CD4-positive, alpha-beta T cell (primary cell): ENCODE measurements around the gene ESRRG. TPM values are rescaled to one million over a fixed set of nuclear protein-coding genes. Genes with fewer than 3 reads are reported as not detected.
A peak's percentile ranks its signal among the peaks of the same experiment; 100 is the strongest.

Source experiments
- ATAC-seq: fragments of 200-7000 bp; cut with Tn5 transposase; one replicate; pipeline ENCODE4 v1.10.0; 2022; ENCODE audit warnings: mild to moderate bottlenecking; ENCODE audit not compliant: poor library complexity
- CTCF ChIA-PET: fragments of 350-600 bp; sonication (Branson Sonifier 250); formaldehyde crosslinking; loops from one replicate; lab custom pipeline; 2021; ENCODE audit warnings: antibody characterized with exemption, inconsistent platforms; lab: Charles Lee
- POLR2A ChIA-PET: fragments of 350-600 bp; sonication (Branson Sonifier 250); formaldehyde crosslinking; loops from one replicate; lab custom pipeline; 2021; ENCODE audit warnings: antibody characterized with exemption, inconsistent platforms; lab: Charles Lee
- DNase-seq, 14 experiments: peaks; one replicate each; pipeline ENCODE4 v3.0.0-alpha.2; 2013 to 2020; ENCODE audit warnings: mixed read lengths in 2 of 14
- H3K27ac ChIP-seq, 2 donors: one replicate each; pipeline versions ENCODE4 v1.5.1 to v1.7.0; 2013; ENCODE audit warnings: low read length in 2 of 2, low read depth in 1 of 2, mild to moderate bottlenecking in 1 of 2
- H3K27me3 ChIP-seq, 2 experiments: 1 replicate in 1 of 2; 2 replicates in 1 of 2; pipeline versions ENCODE4 v1.6.1 to v1.7.0; 2013; ENCODE audit warnings: low read length in 2 of 2, control low read depth in 1 of 2, mild to moderate bottlenecking in 1 of 2, moderate library complexity in 1 of 2; ENCODE audit not compliant: insufficient read depth in 2 of 2, control insufficient read depth in 1 of 2
- H3K36me3 ChIP-seq: one replicate; pipeline ENCODE4 v1.6.1; 2013; ENCODE audit warnings: low read length, control low read depth; ENCODE audit not compliant: insufficient read depth
- H3K4me1 ChIP-seq: one replicate; pipeline ENCODE4 v1.6.1; 2013; ENCODE audit warnings: low read length, control low read depth; ENCODE audit not compliant: insufficient read depth
- H3K4me3 ChIP-seq: one replicate; pipeline ENCODE4 v1.5.1; 2013; ENCODE audit warnings: mild to moderate bottlenecking, low read length, moderate library complexity
- H3K9me3 ChIP-seq, 2 experiments: 1 replicate in 1 of 2; 2 replicates in 1 of 2; pipeline versions ENCODE4 v1.6.1 to v1.7.0; 2013; ENCODE audit warnings: low read length in 2 of 2, mild to moderate bottlenecking in 2 of 2, control low read depth in 1 of 2, moderate library complexity in 1 of 2; ENCODE audit not compliant: control insufficient read depth in 1 of 2, insufficient read depth in 1 of 2
- H3K27ac Mint-ChIP-seq: one replicate; pipeline ENCODE4 v1.8.0; 2020; ENCODE audit warnings: mixed read lengths
- H3K27me3 Mint-ChIP-seq: one replicate; pipeline ENCODE4 v1.8.0; 2021; ENCODE audit warnings: mixed read lengths
- H3K36me3 Mint-ChIP-seq: one replicate; pipeline ENCODE4 v1.8.0; 2021; ENCODE audit warnings: low read depth, mixed read lengths
- H3K4me1 Mint-ChIP-seq: one replicate; pipeline ENCODE4 v1.8.0; 2021; ENCODE audit warnings: low read depth, mixed read lengths
- H3K4me3 Mint-ChIP-seq: one replicate; pipeline ENCODE4 v1.8.0; 2020; ENCODE audit warnings: mild to moderate bottlenecking, mixed read lengths
- H3K9me3 Mint-ChIP-seq: one replicate; pipeline ENCODE4 v1.8.0; 2020; ENCODE audit warnings: mixed read lengths
- CTCF ChIP-seq: fragments of 200-600 bp; IDR thresholded peaks from one replicate; pipeline ENCODE4 v1.8.0; 2022; ENCODE audit warnings: antibody characterized with exemption, mild to moderate bottlenecking
- intact Hi-C, 2 experiments: fragments of 100-400 bp; cut with DNase I in 1 of 2; cut with micrococcal nuclease in 1 of 2; formaldehyde crosslinking; loops; one replicate each; pipeline versions ENCODE4 v1.15.1 to v1.9.0; 2023 to 2025; cut with DNase I, micrococcal nuclease
- total RNA-seq, 174 experiments: library from RNA in 2 of 174; stranded (reverse) in 2 of 174; gene quantifications; one replicate each; pipeline ENCODE4 v1.2.3 and lab custom pipeline; 2021 to 2026

ESRRG gene
- total RNA-seq, 2 experiments from 2014 or later = not detected

DNA sequence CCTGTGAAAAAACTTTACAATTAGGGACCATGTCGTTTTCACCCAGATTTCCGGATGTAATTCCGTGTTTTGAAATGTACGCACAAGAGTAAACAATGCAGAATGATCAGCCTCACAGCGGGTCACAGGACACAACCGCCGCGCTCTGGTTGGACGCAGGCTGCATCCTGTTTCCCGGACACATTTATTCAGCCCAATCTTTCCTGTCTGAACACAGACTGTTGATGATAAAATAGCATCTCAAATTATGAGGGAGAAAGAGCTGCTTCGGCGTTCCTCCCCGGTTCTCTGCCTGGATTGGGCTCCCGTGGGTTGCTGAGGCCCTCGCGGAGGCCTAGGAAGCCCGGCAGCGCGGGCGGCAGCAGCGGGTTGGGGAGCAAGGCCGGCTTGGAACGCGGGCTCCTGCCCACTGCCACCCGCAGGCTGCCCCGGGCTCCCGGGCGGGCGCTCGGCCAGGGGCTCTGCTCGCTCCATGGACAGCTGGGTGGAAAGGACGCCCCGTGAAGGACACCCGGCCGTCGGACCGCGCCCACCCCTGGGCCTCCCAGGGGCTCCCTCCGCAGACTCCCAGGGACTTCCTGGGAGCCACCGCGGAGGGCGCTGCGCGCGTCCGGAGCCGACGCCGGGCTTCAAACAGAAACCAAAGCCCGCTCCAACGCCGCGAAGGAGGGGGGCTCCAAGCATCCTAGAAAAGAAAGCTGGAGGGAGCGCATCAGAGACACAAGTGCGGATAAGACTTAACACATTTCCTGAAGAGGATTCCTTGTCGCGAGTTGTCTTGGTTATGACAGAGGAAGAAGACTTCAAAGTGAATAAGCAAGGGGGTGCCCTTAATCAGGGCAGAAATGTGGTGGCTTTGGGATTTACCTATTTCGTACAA is 122.3 kb downstream of the ESRRG start:
- POLR2A ChIA-PET = no interaction called here
- H3K4me3 ChIP-seq = no peak overlapping the region
- intact Hi-C loops = no loop called here
- TF ChIP-seq CTCF = no peak
- no peaks in the 10 kb centered on the region for H3K36me3 ChIP-seq
- no peak overlapping the region for H3K27ac ChIP-seq
- DNase-seq (peak in 1 of 14 experiments; percentile 3), ATAC-seq (no peak)
- no peak overlapping the region for H3K27ac Mint-ChIP-seq
- no peaks in the 10 kb centered on the region for H3K4me1 Mint-ChIP-seq
- H3K4me3 Mint-ChIP-seq = no peak overlapping the region
- peaks cover 23% of the 10 kb centered on the region for H3K27me3 Mint-ChIP-seq
- H3K36me3 Mint-ChIP-seq = no peaks in the 10 kb centered on the region
- H3K4me1 ChIP-seq = no peaks in the 10 kb centered on the region
- peaks cover 5 to 9% of the 10 kb centered on the region in 2 experiments for H3K27me3 ChIP-seq
- peaks cover 0 to 8% of the 10 kb centered on the region in 2 experiments for H3K9me3 ChIP-seq
- CTCF ChIA-PET = no interaction called here
- no peaks in the 10 kb centered on the region for H3K9me3 Mint-ChIP-seq

GRCh38 chr1:216599851-216600250 is 123.4 kb downstream of the ESRRG start:
- H3K4me1 ChIP-seq = no peaks in the 10 kb centered on the region
- no peak for TF ChIP-seq CTCF
- ChIA-PET POLR2A (no interaction called here), CTCF (no interaction called here)
- Mint-ChIP-seq H3K4me1 (no peaks in the 10 kb centered on the region), H3K27ac (no peak overlapping the region), H3K27me3 (peaks cover 23% of the 10 kb centered on the region), H3K36me3 (no peaks in the 10 kb centered on the region), H3K4me3 (no peak overlapping the region), H3K9me3 (no peaks in the 10 kb centered on the region)
- H3K4me3 ChIP-seq = no peak overlapping the region
- H3K27ac ChIP-seq = no peak overlapping the region
- H3K27me3 ChIP-seq = peaks cover 5 to 9% of the 10 kb centered on the region in 2 experiments
- no peak for DNase-seq
- H3K36me3 ChIP-seq = no peaks in the 10 kb centered on the region
- peaks cover 0 to 8% of the 10 kb centered on the region in 2 experiments for H3K9me3 ChIP-seq
- intact Hi-C loops = no loop called here
- ATAC-seq = no peak

DNA sequence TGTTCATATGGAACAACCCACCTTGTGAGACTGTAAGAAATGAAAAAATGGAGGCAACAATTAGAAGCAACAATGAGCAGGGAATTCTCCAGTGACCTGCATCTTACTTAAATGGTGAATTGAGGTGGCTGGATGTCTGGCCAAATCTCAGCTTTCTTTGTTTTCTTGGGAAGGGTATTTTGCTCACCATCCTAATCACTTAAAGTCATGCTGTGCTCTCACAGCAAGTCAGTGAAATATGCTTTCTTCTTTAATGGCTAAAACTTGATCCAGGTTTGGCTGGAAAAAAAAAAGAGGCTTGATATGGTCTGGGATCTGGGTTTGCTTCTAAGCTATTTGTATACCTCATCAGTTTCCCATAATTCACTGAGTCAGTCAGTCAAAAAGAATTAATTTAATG is 124.8 kb downstream of the ESRRG start:
- intact Hi-C loops = no loop called here
- TF ChIP-seq CTCF = no peak
- ChIA-PET CTCF (interaction anchor here (0.8 kb wide), 1 partner anchor 32 kb away, joined by 3 read pairs; no protein-coding TSS in a partner anchor), POLR2A (no interaction called here)
- Mint-ChIP-seq H3K27me3 (peaks cover 23% of the 10 kb centered on the region), H3K36me3 (no peaks in the 10 kb centered on the region), H3K4me3 (no peak overlapping the region), H3K9me3 (no peaks in the 10 kb centered on the region), H3K4me1 (no peaks in the 10 kb centered on the region), H3K27ac (no peak overlapping the region)
- Histone ChIP-seq H3K4me1 (no peaks in the 10 kb centered on the region), H3K4me3 (no peak overlapping the region), H3K27ac (no peak overlapping the region), H3K9me3 (peaks cover 0 to 8% of the 10 kb centered on the region in 2 experiments), H3K36me3 (no peaks in the 10 kb centered on the region), H3K27me3 (peaks cover 5 to 9% of the 10 kb centered on the region in 2 experiments)
- DNase-seq = no peak
- no peak for ATAC-seq
